Uterus (tissue), 2 donors: Measurements from ENCODE around the gene FOXK1.

Experiments
- CTCF ChIP-seq, 4 experiments: fragments of 200-600 bp in 2 of 4; fragments of 450-650 bp in 2 of 4; sonication (generic) in 2 of 4; IDR thresholded peaks; one replicate each; pipeline ENCODE4 v1.5.1; 2016 to 2019; ENCODE audit warnings: antibody characterized with exemption in 4 of 4, mild to moderate bottlenecking in 2 of 4, moderate library complexity in 1 of 4
- POLR2A ChIP-seq, 2 donors: fragments of 450-650 bp; IDR thresholded peaks; one replicate each; pipeline ENCODE4 v1.6.1; 2016; ENCODE audit warnings: antibody characterized with exemption in 2 of 2, mild to moderate bottlenecking in 1 of 2, moderate library complexity in 1 of 2

- no peak for TF ChIP-seq CTCF (IDR thresholded peaks at IDR 0.05)
- no peak for TF ChIP-seq POLR2A (IDR thresholded peaks at IDR 0.05)
Measured at GRCh38 chr7:4684846-4685245, 2.8 kb downstream of the FOXK1 start.
